CD14-positive monocyte (primary cell): ENCODE results near the gene PTPN14. TPM values are rescaled to one million over a fixed set of nuclear protein-coding genes. Genes with fewer than 3 reads are reported as not detected.

Experiments used
- DNase-seq, 3 donors: peaks; one replicate each; pipeline ENCODE4 v3.0.0-alpha.2; 2011 to 2022
- H2AFZ ChIP-seq: 2 replicates; pipeline ENCODE4 v1.6.0; 2012; ENCODE audit warnings: mild to moderate bottlenecking, low read depth, low read length, inconsistent platforms; ENCODE audit not compliant: insufficient read depth, poor library complexity, severe bottlenecking
- H3K27ac ChIP-seq, 2 donors: 1 replicate in 1 of 2; 2 replicates in 1 of 2; pipeline ENCODE4 v1.5.1; 2012 to 2013; ENCODE audit warnings: low read length in 2 of 2, control low read depth in 1 of 2, inconsistent platforms in 1 of 2, low read depth in 1 of 2, mild to moderate bottlenecking in 1 of 2
- H3K27me3 ChIP-seq, 2 donors: one replicate each; pipeline versions ENCODE4 v1.6.0 to v1.6.1; 2011 to 2013; ENCODE audit warnings: low read length in 2 of 2; ENCODE audit not compliant: control insufficient read depth in 2 of 2, insufficient read depth in 2 of 2
- H3K36me3 ChIP-seq, 2 donors: replicated peaks in 1 of 2; 1 replicate in 1 of 2; 2 replicates in 1 of 2; pipeline versions ENCODE4 v1.5.1 to v1.6.1; 2012 to 2013; ENCODE audit warnings: low read length in 2 of 2, control low read depth in 1 of 2, inconsistent platforms in 1 of 2, mild to moderate bottlenecking in 1 of 2; ENCODE audit not compliant: insufficient read depth in 2 of 2, control insufficient read depth in 1 of 2
- H3K4me1 ChIP-seq, 2 donors: 1 replicate in 1 of 2; 2 replicates in 1 of 2; pipeline versions ENCODE4 v1.5.1 to v1.6.1; 2012 to 2013; ENCODE audit warnings: low read length in 2 of 2, control low read depth in 1 of 2, inconsistent platforms in 1 of 2, mild to moderate bottlenecking in 1 of 2, moderate library complexity in 1 of 2; ENCODE audit not compliant: insufficient read depth in 2 of 2, control insufficient read depth in 1 of 2
- H3K4me2 ChIP-seq: replicated peaks from 2 replicates; pipeline ENCODE3; 2012; ENCODE audit warnings: low read length, moderate library complexity, mild to moderate bottlenecking; ENCODE audit not compliant: poor library complexity, severe bottlenecking; ENCODE audit errors: extremely low read depth
- H3K4me3 ChIP-seq, 3 experiments: fragments of 200-600 bp in 1 of 3; sonication (generic) in 1 of 3; replicated peaks in 1 of 3; 1 replicate in 2 of 3; 2 replicates in 1 of 3; pipeline ENCODE4 v1.5.1; 2011 to 2013; ENCODE audit warnings: low read length in 3 of 3, mild to moderate bottlenecking in 3 of 3, control low read depth in 2 of 3, low read depth in 2 of 3, inconsistent platforms in 1 of 3, moderate library complexity in 1 of 3
- H3K79me2 ChIP-seq: 2 replicates; pipeline ENCODE4 v1.6.0; 2012; ENCODE audit warnings: mild to moderate bottlenecking, control low read depth, inconsistent platforms, low read length, moderate library complexity; ENCODE audit not compliant: insufficient read depth
- H3K9ac ChIP-seq: 2 replicates; pipeline ENCODE4 v1.6.0; 2017; ENCODE audit warnings: low read length, mild to moderate bottlenecking; ENCODE audit not compliant: insufficient read depth, poor library complexity, severe bottlenecking
- H3K9me3 ChIP-seq, 2 donors: replicated peaks in 1 of 2; 1 replicate in 1 of 2; 2 replicates in 1 of 2; pipeline versions ENCODE4 v1.5.1 to v1.6.1; 2012 to 2013; ENCODE audit warnings: low read length in 2 of 2, control low read depth in 1 of 2; ENCODE audit not compliant: control insufficient read depth in 1 of 2, insufficient read depth in 1 of 2
- H4K20me1 ChIP-seq: 2 replicates; pipeline ENCODE4 v1.6.0; 2012; ENCODE audit warnings: mild to moderate bottlenecking, low read length, control low read depth, moderate library complexity; ENCODE audit not compliant: insufficient read depth
- H3K27ac Mint-ChIP-seq, 7 donors: one replicate each; pipeline ENCODE4 v1.8.0; 2020; ENCODE audit warnings: mild to moderate bottlenecking in 7 of 7, mixed read lengths in 7 of 7, moderate library complexity in 6 of 7, inconsistent platforms in 2 of 7
- H3K27me3 Mint-ChIP-seq, 3 donors: one replicate each; pipeline ENCODE4 v1.8.0; 2021 to 2022; ENCODE audit warnings: low read depth in 3 of 3, mild to moderate bottlenecking in 3 of 3, mixed read lengths in 3 of 3, moderate library complexity in 3 of 3, inconsistent platforms in 1 of 3
- H3K36me3 Mint-ChIP-seq, 2 donors: one replicate each; pipeline ENCODE4 v1.8.0; 2020; ENCODE audit warnings: mixed read lengths in 2 of 2, inconsistent platforms in 1 of 2, mild to moderate bottlenecking in 1 of 2
- H3K4me1 Mint-ChIP-seq: one replicate; pipeline ENCODE4 v1.8.0; 2020; ENCODE audit warnings: mild to moderate bottlenecking, mixed read lengths
- H3K4me3 Mint-ChIP-seq, 2 donors: one replicate each; pipeline ENCODE4 v1.8.0; 2020; ENCODE audit warnings: mild to moderate bottlenecking in 2 of 2, mixed read lengths in 2 of 2, moderate library complexity in 1 of 2
- H3K9me3 Mint-ChIP-seq, 7 donors: one replicate each; pipeline ENCODE4 v1.8.0; 2020 to 2022; ENCODE audit warnings: mixed read lengths in 7 of 7, mild to moderate bottlenecking in 6 of 7, moderate library complexity in 6 of 7, inconsistent platforms in 2 of 7
- WGBS: methylation state at CpG from one replicate; pipeline ENCODE4 v1.1.5; 2013; ENCODE audit warnings: missing lambda C conversion rate; ENCODE audit not compliant: insufficient coverage; 5-methylcytosine and 5-hydroxymethylcytosine counted together
- intact Hi-C, 2 donors: fragments of 100-400 bp; cut with micrococcal nuclease; formaldehyde crosslinking; loops; one replicate each; pipeline versions ENCODE4 v1.15.0 to v1.15.1; 2023
- polyA plus RNA-seq, 3 donors: library from polyadenylated mRNA; depleted of rRNA in 1 of 3; unstranded in 2 of 3; stranded (reverse) in 1 of 3; fragments of 300-500 nt in 2 of 3; fragments of >200 nt in 1 of 3; fragmentation: Illumina TruSeq in 2 of 3; gene quantifications; 1 replicate in 2 of 3; 2 replicates in 1 of 3; pipeline ENCODE4 v1.2.3, GENCODE V29; 2012 to 2021
- TF ChIP-seq, protein P1 (sequence below): fragments of 200-600 bp; IDR thresholded peaks from one replicate; pipeline ENCODE4 v1.8.0; 2022; ENCODE audit warnings: antibody characterized with exemption, mild to moderate bottlenecking

The PTPN14 gene
- polyA plus RNA-seq, 3 donors = 0.01 TPM; not detected in 1

DNA sequence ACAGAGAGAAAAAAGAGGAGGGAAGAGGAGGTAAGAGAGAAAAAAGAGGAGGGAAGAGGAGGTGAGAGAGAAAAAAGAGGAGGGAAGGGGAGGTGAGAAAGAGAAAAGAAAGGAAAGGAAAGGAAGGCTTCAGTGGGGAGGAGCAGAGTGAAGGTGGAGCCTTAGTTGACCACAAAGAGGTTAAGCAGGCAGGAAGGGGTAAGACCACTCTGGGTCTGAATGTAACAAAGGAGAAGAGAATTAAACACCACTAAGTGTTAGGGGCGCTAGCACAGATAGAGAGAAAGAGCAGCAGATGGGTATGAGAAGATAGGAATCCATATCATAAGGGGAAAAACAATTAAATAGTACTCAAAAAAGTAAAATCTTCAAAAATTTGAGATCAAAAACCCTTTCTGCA, 6.6 kb downstream of the PTPN14 start:
- Mint-ChIP-seq H3K4me1 (no peaks in the 10 kb centered on the region), H3K4me3 (no peak overlapping the region)

DNA sequence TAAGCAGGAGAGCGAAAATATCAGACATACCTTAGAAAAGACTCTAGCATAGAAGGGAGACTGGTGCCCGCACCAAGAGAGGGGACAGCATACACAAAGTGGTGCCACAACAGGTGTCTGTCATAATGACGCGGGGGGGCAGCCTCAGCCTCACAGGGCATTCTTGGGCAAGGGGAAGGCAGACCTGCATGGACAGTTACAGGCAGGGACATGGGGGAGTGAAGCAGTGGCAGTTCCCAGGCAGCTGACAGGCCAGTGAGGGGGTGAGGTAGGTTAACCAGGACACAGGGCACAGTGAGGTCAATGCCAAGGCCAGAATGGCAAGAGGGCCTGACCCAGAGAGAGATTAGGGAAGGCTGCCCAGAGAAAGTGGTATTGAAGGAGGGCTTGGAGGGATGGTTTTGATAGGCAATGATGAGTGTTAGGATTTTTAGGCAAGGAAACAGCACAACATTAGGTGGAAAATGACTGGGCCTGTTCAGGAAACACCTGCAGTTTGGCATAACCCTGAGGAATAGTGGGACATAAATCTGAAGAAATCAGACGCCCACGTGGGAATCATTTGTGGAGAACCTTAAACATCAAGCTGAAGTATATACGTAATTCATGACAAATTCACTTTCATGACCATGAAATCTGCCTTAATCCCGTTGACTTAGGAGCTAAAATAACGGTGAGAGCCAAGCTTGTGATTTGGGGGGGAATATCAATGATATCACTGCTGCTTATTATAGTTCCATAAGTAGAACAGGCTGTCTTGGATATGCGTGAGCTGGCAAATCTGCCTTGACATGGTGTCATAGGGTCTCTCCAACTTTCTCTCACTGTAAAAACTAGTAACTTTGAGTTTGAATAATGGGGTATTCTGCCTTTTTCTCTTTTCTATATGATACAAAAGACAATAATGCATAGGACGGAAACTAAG, 8.9 kb downstream of the PTPN14 start:
- H3K27me3 Mint-ChIP-seq = peaks cover 0 to 13% (median 11%) of the 10 kb centered on the region in 3 donors
- peaks cover 0 to 2% of the 10 kb centered on the region in 2 donors for H3K27me3 ChIP-seq
- H3K4me3 Mint-ChIP-seq = no peak overlapping the region
- H3K9me3 Mint-ChIP-seq = no peaks in the 10 kb centered on the region
- TF ChIP-seq, protein P1, sequence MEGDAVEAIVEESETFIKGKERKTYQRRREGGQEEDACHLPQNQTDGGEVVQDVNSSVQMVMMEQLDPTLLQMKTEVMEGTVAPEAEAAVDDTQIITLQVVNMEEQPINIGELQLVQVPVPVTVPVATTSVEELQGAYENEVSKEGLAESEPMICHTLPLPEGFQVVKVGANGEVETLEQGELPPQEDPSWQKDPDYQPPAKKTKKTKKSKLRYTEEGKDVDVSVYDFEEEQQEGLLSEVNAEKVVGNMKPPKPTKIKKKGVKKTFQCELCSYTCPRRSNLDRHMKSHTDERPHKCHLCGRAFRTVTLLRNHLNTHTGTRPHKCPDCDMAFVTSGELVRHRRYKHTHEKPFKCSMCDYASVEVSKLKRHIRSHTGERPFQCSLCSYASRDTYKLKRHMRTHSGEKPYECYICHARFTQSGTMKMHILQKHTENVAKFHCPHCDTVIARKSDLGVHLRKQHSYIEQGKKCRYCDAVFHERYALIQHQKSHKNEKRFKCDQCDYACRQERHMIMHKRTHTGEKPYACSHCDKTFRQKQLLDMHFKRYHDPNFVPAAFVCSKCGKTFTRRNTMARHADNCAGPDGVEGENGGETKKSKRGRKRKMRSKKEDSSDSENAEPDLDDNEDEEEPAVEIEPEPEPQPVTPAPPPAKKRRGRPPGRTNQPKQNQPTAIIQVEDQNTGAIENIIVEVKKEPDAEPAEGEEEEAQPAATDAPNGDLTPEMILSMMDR = no peak
- no peaks in the 10 kb centered on the region for H3K9me3 ChIP-seq
- H2AFZ ChIP-seq = no peak overlapping the region
- no peak for DNase-seq
- H3K9ac ChIP-seq = no peak overlapping the region
- H3K4me3 ChIP-seq = no peak overlapping the region
- no peak overlapping the region for H3K4me2 ChIP-seq
- WGBS = 98% methylated on average over 5 of the region's 11 CpGs
- H3K36me3 Mint-ChIP-seq = no peaks in the 10 kb centered on the region
- H3K27ac ChIP-seq = no peak overlapping the region
- H3K27ac Mint-ChIP-seq = no peak overlapping the region
- no peaks in the 10 kb centered on the region for H3K4me1 Mint-ChIP-seq
- H3K36me3 ChIP-seq = no peaks in the 10 kb centered on the region
- no peaks in the 10 kb centered on the region for H4K20me1 ChIP-seq
- intact Hi-C loops = no loop called here
- H3K4me1 ChIP-seq = no peaks in the 10 kb centered on the region
- no peaks in the 10 kb centered on the region for H3K79me2 ChIP-seq

More for the DNA sequence above, 6.6 kb downstream of the PTPN14 start:
- intact Hi-C loops = no loop called here
- Histone ChIP-seq H3K4me3 (no peak overlapping the region), H3K9me3 (no peaks in the 10 kb centered on the region), H3K27me3 (peaks cover 14 to 17% of the 10 kb centered on the region in 2 donors), H3K79me2 (no peaks in the 10 kb centered on the region), H3K9ac (no peak overlapping the region), H4K20me1 (no peaks in the 10 kb centered on the region), H3K36me3 (no peaks in the 10 kb centered on the region), H3K27ac (no peak overlapping the region), H3K4me2 (no peak overlapping the region), H3K4me1 (no peaks in the 10 kb centered on the region), H2AFZ (no peak overlapping the region)
- Mint-ChIP-seq H3K27me3 (peaks cover 19 to 31% (median 20%) of the 10 kb centered on the region in 3 donors), H3K27ac (no peak overlapping the region), H3K36me3 (no peaks in the 10 kb centered on the region), H3K9me3 (peaks cover 0 to under 1% (median 0%) of the 10 kb centered on the region in 7 donors)
- DNase-seq = no peak
- no CpG with 5 or more reads among the region's 1 CpG for WGBS
- TF ChIP-seq, protein P1 = no peak
